Measurements from ENCODE around the gene HBP1. TPM values are rescaled to one million over a fixed set of nuclear protein-coding genes. Genes with fewer than 3 reads are reported as not detected.

HBP1 gene
- total RNA-seq, 1 experiment from 2014 or later: 31.0 TPM

- Mint-ChIP-seq H3K9me3 (no peaks in the 10 kb centered on the region), H3K4me1 (peaks cover 26% of the 10 kb centered on the region), H3K4me3 (no peak overlapping the region), H3K27ac (no peak overlapping the region), H3K36me3 (no peaks in the 10 kb centered on the region), H3K27me3 (ENCODE audit: low read depth) (no peaks in the 10 kb centered on the region)
- POLR2A ChIA-PET: no interaction called here
- ATAC-seq (no peak), DNase-seq (ENCODE audit: low spot score) (no peak)
- no peak for TF ChIP-seq HMGXB4 (CRISPR knock-in tag; IDR thresholded peaks at IDR 0.05)
- no peak for TF ChIP-seq SP1 (CRISPR knock-in tag; conservative IDR thresholded peaks at IDR 0.05)
- TF ChIP-seq ZSCAN18 (CRISPR knock-in tag; IDR thresholded peaks at IDR 0.05): no peak
- no peak for TF ChIP-seq AR (CRISPR knock-in tag; IDR thresholded peaks at IDR 0.05)
- TF ChIP-seq CTCF (IDR thresholded peaks at IDR 0.05): no peak
- TF ChIP-seq ZNF219 (CRISPR knock-in tag; IDR thresholded peaks at IDR 0.05; ENCODE audit: borderline replicate concordance): no peak
- no peak for TF ChIP-seq TP53 (CRISPR knock-in tag; IDR thresholded peaks at IDR 0.05)
- TF ChIP-seq, protein P1, sequence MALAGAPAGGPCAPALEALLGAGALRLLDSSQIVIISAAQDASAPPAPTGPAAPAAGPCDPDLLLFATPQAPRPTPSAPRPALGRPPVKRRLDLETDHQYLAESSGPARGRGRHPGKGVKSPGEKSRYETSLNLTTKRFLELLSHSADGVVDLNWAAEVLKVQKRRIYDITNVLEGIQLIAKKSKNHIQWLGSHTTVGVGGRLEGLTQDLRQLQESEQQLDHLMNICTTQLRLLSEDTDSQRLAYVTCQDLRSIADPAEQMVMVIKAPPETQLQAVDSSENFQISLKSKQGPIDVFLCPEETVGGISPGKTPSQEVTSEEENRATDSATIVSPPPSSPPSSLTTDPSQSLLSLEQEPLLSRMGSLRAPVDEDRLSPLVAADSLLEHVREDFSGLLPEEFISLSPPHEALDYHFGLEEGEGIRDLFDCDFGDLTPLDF (CRISPR knock-in tag; IDR thresholded peaks at IDR 0.05): no peak
- no peak for TF ChIP-seq ZNF532 (CRISPR knock-in tag; IDR thresholded peaks at IDR 0.05; ENCODE audit: borderline replicate concordance)
- TF ChIP-seq TCF7 (CRISPR knock-in tag; IDR thresholded peaks at IDR 0.05; ENCODE audit: low read depth): no peak
- TF ChIP-seq, protein P2, sequence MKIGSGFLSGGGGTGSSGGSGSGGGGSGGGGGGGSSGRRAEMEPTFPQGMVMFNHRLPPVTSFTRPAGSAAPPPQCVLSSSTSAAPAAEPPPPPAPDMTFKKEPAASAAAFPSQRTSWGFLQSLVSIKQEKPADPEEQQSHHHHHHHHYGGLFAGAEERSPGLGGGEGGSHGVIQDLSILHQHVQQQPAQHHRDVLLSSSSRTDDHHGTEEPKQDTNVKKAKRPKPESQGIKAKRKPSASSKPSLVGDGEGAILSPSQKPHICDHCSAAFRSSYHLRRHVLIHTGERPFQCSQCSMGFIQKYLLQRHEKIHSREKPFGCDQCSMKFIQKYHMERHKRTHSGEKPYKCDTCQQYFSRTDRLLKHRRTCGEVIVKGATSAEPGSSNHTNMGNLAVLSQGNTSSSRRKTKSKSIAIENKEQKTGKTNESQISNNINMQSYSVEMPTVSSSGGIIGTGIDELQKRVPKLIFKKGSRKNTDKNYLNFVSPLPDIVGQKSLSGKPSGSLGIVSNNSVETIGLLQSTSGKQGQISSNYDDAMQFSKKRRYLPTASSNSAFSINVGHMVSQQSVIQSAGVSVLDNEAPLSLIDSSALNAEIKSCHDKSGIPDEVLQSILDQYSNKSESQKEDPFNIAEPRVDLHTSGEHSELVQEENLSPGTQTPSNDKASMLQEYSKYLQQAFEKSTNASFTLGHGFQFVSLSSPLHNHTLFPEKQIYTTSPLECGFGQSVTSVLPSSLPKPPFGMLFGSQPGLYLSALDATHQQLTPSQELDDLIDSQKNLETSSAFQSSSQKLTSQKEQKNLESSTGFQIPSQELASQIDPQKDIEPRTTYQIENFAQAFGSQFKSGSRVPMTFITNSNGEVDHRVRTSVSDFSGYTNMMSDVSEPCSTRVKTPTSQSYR (CRISPR knock-in tag; IDR thresholded peaks at IDR 0.05): no peak
- no peak for TF ChIP-seq USF1 (CRISPR knock-in tag; IDR thresholded peaks at IDR 0.05)
- TF ChIP-seq ELF4 (CRISPR knock-in tag; IDR thresholded peaks at IDR 0.05; ENCODE audit: low read depth): no peak
- TF ChIP-seq CBFB (CRISPR knock-in tag; IDR thresholded peaks at IDR 0.05; ENCODE audit: low read depth): no peak
- no peak for TF ChIP-seq TEAD1 (CRISPR knock-in tag; IDR thresholded peaks at IDR 0.05)
- no peak for TF ChIP-seq OVOL2 (CRISPR knock-in tag; IDR thresholded peaks at IDR 0.05; ENCODE audit: borderline replicate concordance)
- TF ChIP-seq SOX15 (CRISPR knock-in tag; IDR thresholded peaks at IDR 0.05): no peak
- CTCF ChIA-PET: interaction anchor here (0.9 to 1.6 kb wide), 3 partner anchors 25 to 74 kb away, joined by 3 to 5 read pairs (median 3); no protein-coding TSS in a partner anchor
Measured at GRCh38 chr7:107122486-107122911, 46.3 kb upstream of the HBP1 start.
